Daoy (cell line): Measurements from ENCODE around the gene MIX23. TPM values are rescaled to one million over a fixed set of nuclear protein-coding genes. Genes with fewer than 3 reads are reported as not detected.

ENCODE experiments used
- DNase-seq: peaks from one replicate; pipeline ENCODE4 v3.0.0-alpha.2; 2015; ENCODE audit warnings: low read depth
- total RNA-seq: library from RNA; depleted of rRNA; stranded (reverse); fragments of >200 nt; shearing (Covaris generic); gene quantifications from 2 replicates; pipeline ENCODE4 v1.2.3, GENCODE V29; 2014

Gene MIX23
- total RNA-seq, 1 experiment from 2014 or later, result 106 TPM

GRCh38 chr3:122392868-122393844, 10.1 kb upstream of the MIX23 start:
- DNase-seq, result peak; percentile 35

GRCh38 chr3:122391681-122392446, 8.8 kb upstream of the MIX23 start:
- no peak for DNase-seq

- DNase-seq, result no peak
These were observed 7.6 kb upstream of the MIX23 start for GRCh38 chr3:122390665-122391064.

- no peak for DNase-seq
These were observed 6.9 kb upstream of the MIX23 start for GRCh38 chr3:122389892-122390291.

GRCh38 chr3:122389197-122389596, 6.2 kb upstream of the MIX23 start:
- no peak for DNase-seq

GRCh38 chr3:122387709-122388108, 4.7 kb upstream of the MIX23 start:
- DNase-seq, result no peak

GRCh38 chr3:122383771-122384697, 1.0 kb upstream of the MIX23 start, which contains the start of gene FAM162A:
Gene FAM162A, plus strand, starts transcription at chr3:122384182. Its CDS starts 84 bp downstream, at chr3:122384266.
- DNase-seq, result peak; percentile 97

GRCh38 chr3:122377975-122378374, 5.1 kb downstream of the MIX23 start:
- DNase-seq, result no peak

GRCh38 chr3:122374034-122374433, 9.0 kb downstream of the MIX23 start:
- no peak for DNase-seq

- DNase-seq, result no peak
These were observed 16.7 kb downstream of the MIX23 start for GRCh38 chr3:122366379-122366749.

- peak; percentile 58 for DNase-seq
These were observed 17.3 kb downstream of the MIX23 start for GRCh38 chr3:122365582-122366378.

GRCh38 chr3:122365073-122365472, 18.0 kb downstream of the MIX23 start:
- no peak for DNase-seq

- DNase-seq, result no peak
These were observed 18.5 kb downstream of the MIX23 start for GRCh38 chr3:122364490-122364889.

GRCh38 chr3:122362026-122362425, 21.0 kb downstream of the MIX23 start:
- DNase-seq, result no peak

GRCh38 chr3:122358703-122359032, 24.4 kb downstream of the MIX23 start:
- no peak for DNase-seq

GRCh38 chr3:122357828-122358702, 25.0 kb downstream of the MIX23 start:
- DNase-seq, result no peak

GRCh38 chr3:122356402-122356801, 26.6 kb downstream of the MIX23 start:
- peak; percentile 51 for DNase-seq

- DNase-seq, result no peak
These were observed 27.4 kb downstream of the MIX23 start for GRCh38 chr3:122355612-122356011.

- no peak for DNase-seq
These were observed 29.1 kb downstream of the MIX23 start for GRCh38 chr3:122353893-122354401.

- no peak for DNase-seq
These were observed 29.8 kb downstream of the MIX23 start for GRCh38 chr3:122353215-122353614.
